ENCODE data around the gene SH3D19.
"Not testable (repeated sequence)": the region's sequence is repeated elsewhere in the genome, so short reads cannot be mapped to it uniquely, and the experiment has no call there.

Gene SH3D19

GRCh38 chr4:151321586-151321985 lies 3.8 kb downstream of the SH3D19 start:
- DNase-seq (ENCODE audit: low spot score): no peak

GRCh38 chr4:151319490-151319889 lies 5.9 kb downstream of the SH3D19 start:
- no peak for DNase-seq (ENCODE audit: low spot score)

- DNase-seq (ENCODE audit: low spot score): no peak
These were observed 6.9 kb downstream of the SH3D19 start for GRCh38 chr4:151318307-151319006.

- DNase-seq (ENCODE audit: low spot score): no peak
These were observed 8.8 kb downstream of the SH3D19 start for GRCh38 chr4:151316645-151317044.

- no peak for DNase-seq (ENCODE audit: low spot score)
These were observed 10.1 kb downstream of the SH3D19 start for GRCh38 chr4:151315212-151315886.

- no peak for DNase-seq (ENCODE audit: low spot score)
These were observed 10.9 kb downstream of the SH3D19 start for GRCh38 chr4:151314479-151314878.

- DNase-seq (ENCODE audit: low spot score): no peak
These were observed 11.4 kb downstream of the SH3D19 start for GRCh38 chr4:151314010-151314355.

- DNase-seq (ENCODE audit: low spot score): no peak
These were observed 11.9 kb downstream of the SH3D19 start for GRCh38 chr4:151313306-151314009.

- no peak for DNase-seq (ENCODE audit: low spot score)
These were observed 15.2 kb downstream of the SH3D19 start for GRCh38 chr4:151310124-151310728.

GRCh38 chr4:151304755-151305154 lies 20.6 kb downstream of the SH3D19 start:
- DNase-seq (ENCODE audit: low spot score): no peak

GRCh38 chr4:151304226-151304625 lies 21.2 kb downstream of the SH3D19 start:
- DNase-seq (ENCODE audit: low spot score): no peak

- no peak for DNase-seq (ENCODE audit: low spot score)
These were observed 23.0 kb downstream of the SH3D19 start for GRCh38 chr4:151302432-151302831.

GRCh38 chr4:151297170-151297569 lies 28.2 kb downstream of the SH3D19 start:
- DNase-seq (ENCODE audit: low spot score): no peak

GRCh38 chr4:151296227-151296626 lies 29.2 kb downstream of the SH3D19 start:
- DNase-seq (ENCODE audit: low spot score): no peak

GRCh38 chr4:151294833-151295496 lies 30.4 kb downstream of the SH3D19 start:
- DNase-seq (ENCODE audit: low spot score): no peak

- DNase-seq (ENCODE audit: low spot score): no peak
These were observed 33.4 kb downstream of the SH3D19 start for GRCh38 chr4:151292038-151292437.

GRCh38 chr4:151291485-151291884 lies 33.9 kb downstream of the SH3D19 start:
- no peak for DNase-seq (ENCODE audit: low spot score)

- no peak for DNase-seq (ENCODE audit: low spot score)
These were observed 38.0 kb downstream of the SH3D19 start for GRCh38 chr4:151287409-151287808.

- no peak for DNase-seq (ENCODE audit: low spot score)
These were observed 40.7 kb downstream of the SH3D19 start for GRCh38 chr4:151284534-151285245.

GRCh38 chr4:151276787-151277562 lies 48.4 kb downstream of the SH3D19 start, which contains the start of gene PRSS48:
TSS of gene PRSS48 (plus strand) at chr4:151277161. CDS start at chr4:151277173, 12 bp downstream.
- no peak for DNase-seq (ENCODE audit: low spot score)

GRCh38 chr4:151268905-151269304 lies 56.5 kb downstream of the SH3D19 start:
- DNase-seq (ENCODE audit: low spot score): not testable (repeated sequence)

Data from CD4-positive, alpha-beta T cell treated with Interleukin-6 at 100 ng/mL for 8 hours (primary cell).